Activated T-cell treated with anti-CD3 and anti-CD28 coated beads, Interleukin-2, amount 50 U/mL, for 24 hours (primary cell): Measurements from ENCODE around the gene EMX1.
"Not testable (repeated sequence)": the region's sequence is repeated elsewhere in the genome, so short reads cannot be mapped to it uniquely, and the experiment has no call there.

Experiments used
- DNase-seq: peaks from one replicate; pipeline ENCODE4 v3.0.0-alpha.2; 2020
- H3K27ac Mint-ChIP-seq: 2 replicates; pipeline ENCODE4 v1.8.0; 2020; ENCODE audit warnings: mild to moderate bottlenecking, mixed read lengths
- H3K27me3 Mint-ChIP-seq: 2 replicates; pipeline ENCODE4 v1.8.0; 2020; ENCODE audit warnings: mixed read lengths
- H3K36me3 Mint-ChIP-seq: 2 replicates; pipeline ENCODE4 v1.8.0; 2020; ENCODE audit warnings: low read depth, mixed read lengths
- H3K4me1 Mint-ChIP-seq: 2 replicates; pipeline ENCODE4 v1.8.0; 2020; ENCODE audit warnings: low read depth, mixed read lengths
- H3K4me3 Mint-ChIP-seq: 2 replicates; pipeline ENCODE4 v1.8.0; 2020; ENCODE audit warnings: mild to moderate bottlenecking, moderate library complexity, mixed read lengths
- H3K9me3 Mint-ChIP-seq: 2 replicates; pipeline ENCODE4 v1.8.0; 2020; ENCODE audit warnings: mixed read lengths

Gene EMX1

DNA sequence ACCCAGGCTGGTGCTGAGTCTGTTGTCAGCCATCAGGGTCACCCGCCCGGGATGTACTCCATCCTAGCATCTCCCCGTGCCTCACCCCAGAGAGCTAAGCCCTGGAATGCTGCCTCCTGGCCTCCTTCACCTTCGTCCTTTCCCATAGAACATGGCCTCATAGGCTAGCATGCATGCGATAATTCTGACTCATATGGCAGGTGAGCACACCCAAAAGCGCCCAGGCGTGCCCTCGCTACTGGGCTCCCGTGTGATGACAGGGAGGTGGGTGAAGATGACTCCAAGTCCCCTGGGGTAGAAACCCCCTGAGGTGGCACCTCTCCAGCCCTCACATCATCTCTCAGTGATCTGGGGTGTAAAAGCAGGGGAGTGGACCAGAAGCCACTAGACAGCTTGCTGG is 22.8 kb upstream of the EMX1 start:
- H3K9me3 Mint-ChIP-seq: no peaks in the 10 kb centered on the region
- H3K36me3 Mint-ChIP-seq: peaks cover 4% of the 10 kb centered on the region
- H3K27me3 Mint-ChIP-seq: peaks cover 75% of the 10 kb centered on the region
- no peak for DNase-seq
- no peaks in the 10 kb centered on the region for H3K4me1 Mint-ChIP-seq
- H3K27ac Mint-ChIP-seq: no peak overlapping the region
- no peak overlapping the region for H3K4me3 Mint-ChIP-seq

DNA sequence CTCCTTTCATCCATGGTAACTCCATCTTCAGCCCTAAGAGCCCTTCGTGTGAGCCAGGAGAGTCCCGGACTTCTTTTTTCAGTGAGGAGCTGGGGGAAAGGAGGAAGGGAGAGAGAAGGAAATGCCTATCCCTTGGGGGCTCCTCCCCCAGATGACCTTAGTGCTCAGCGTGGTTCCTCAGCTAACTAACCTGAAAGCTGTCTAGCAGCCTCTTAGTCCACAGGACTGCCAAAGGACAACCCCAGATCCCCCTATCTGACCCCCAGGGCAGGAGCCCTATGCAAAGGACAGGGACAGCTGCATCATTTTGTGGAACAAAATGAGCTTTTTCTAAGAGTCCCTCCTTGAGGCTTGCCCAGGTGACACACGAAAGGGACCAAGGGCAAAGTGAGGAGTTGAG is 22.2 kb upstream of the EMX1 start:
- no peaks in the 10 kb centered on the region for H3K9me3 Mint-ChIP-seq
- peaks cover 4% of the 10 kb centered on the region for H3K36me3 Mint-ChIP-seq
- no peak for DNase-seq
- H3K27me3 Mint-ChIP-seq: peaks cover 70% of the 10 kb centered on the region
- H3K4me1 Mint-ChIP-seq: no peaks in the 10 kb centered on the region
- no peak overlapping the region for H3K4me3 Mint-ChIP-seq
- no peak overlapping the region for H3K27ac Mint-ChIP-seq

GRCh38 chr2:72895759-72896281 is 21.5 kb upstream of the EMX1 start:
- no peak overlapping the region for H3K4me3 Mint-ChIP-seq

DNA sequence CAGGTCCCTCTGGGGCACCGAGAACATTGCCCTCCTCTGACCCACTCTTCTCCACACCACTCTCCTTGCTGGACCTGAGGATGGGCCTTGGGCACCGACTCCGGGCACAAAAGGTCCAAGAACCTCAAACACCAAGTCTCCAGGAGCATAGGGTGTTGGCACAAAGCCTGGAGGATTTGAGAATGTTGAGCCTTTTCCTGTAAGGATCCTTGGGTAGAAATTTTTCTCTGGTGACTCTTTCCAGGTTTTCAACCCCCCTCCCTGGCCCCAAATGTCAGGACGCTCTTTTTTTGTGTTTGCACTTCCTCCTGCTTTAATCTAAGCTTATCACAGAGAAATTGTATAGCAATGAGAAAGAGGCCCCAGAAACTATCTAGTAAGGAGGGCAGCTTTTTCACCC is 20.9 kb upstream of the EMX1 start:
- peaks cover 4% of the 10 kb centered on the region for H3K36me3 Mint-ChIP-seq
- H3K27ac Mint-ChIP-seq: no peak overlapping the region
- peaks cover 72% of the 10 kb centered on the region for H3K27me3 Mint-ChIP-seq
- no peak for DNase-seq
- H3K4me3 Mint-ChIP-seq: no peak overlapping the region
- no peaks in the 10 kb centered on the region for H3K9me3 Mint-ChIP-seq
- no peaks in the 10 kb centered on the region for H3K4me1 Mint-ChIP-seq

More at GRCh38 chr2:72895759-72896281, 21.5 kb upstream of the EMX1 start:
- H3K27me3 Mint-ChIP-seq: peaks cover 72% of the 10 kb centered on the region
- DNase-seq: no peak
- H3K4me1 Mint-ChIP-seq: no peaks in the 10 kb centered on the region
- H3K27ac Mint-ChIP-seq: no peak overlapping the region
- peaks cover 4% of the 10 kb centered on the region for H3K36me3 Mint-ChIP-seq
- H3K9me3 Mint-ChIP-seq: no peaks in the 10 kb centered on the region

DNA sequence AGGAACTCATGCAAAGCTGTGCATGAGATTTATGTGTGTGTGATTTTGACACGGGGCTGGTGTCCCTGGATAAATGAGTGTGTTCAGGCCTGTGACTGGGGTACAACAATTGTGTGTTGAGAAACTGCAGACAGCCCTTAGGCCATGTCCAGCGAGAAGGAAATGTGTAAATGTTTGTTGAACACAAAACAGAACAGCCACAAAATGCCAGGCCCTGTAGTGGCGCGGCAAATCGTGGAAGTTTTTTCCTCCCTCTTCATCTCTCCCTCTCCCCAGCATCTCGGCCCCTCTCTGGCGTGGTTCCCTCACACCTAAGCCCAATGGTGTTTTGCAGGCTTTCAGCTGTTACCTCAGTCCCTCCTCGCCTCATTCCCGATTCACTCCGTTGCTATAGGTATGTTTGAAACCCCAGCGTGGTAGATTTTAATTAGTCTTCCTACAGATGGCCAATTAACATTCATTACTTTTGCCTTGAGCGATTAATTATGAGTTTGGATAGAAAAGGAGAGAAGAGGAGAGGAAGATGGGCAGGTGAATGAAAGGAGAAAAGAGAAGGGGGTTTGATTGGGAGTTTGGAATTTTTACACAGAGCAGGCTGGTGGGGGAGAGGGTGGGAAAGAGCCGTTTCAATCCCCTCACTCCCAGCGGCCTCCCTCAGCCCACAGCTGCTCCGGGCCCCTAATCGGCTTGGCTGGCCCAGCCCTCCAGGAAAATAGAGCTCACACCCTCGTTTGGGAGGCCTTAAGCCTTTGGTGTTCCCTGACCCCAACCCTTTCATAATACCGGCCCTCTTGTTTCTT is 19.3 kb upstream of the EMX1 start:
- peaks cover 74% of the 10 kb centered on the region for H3K27me3 Mint-ChIP-seq
- no peaks in the 10 kb centered on the region for H3K9me3 Mint-ChIP-seq
- H3K27ac Mint-ChIP-seq: no peak overlapping the region
- H3K4me3 Mint-ChIP-seq: no peak overlapping the region
- no peaks in the 10 kb centered on the region for H3K36me3 Mint-ChIP-seq
- DNase-seq: no peak
- H3K4me1 Mint-ChIP-seq: no peaks in the 10 kb centered on the region

DNA sequence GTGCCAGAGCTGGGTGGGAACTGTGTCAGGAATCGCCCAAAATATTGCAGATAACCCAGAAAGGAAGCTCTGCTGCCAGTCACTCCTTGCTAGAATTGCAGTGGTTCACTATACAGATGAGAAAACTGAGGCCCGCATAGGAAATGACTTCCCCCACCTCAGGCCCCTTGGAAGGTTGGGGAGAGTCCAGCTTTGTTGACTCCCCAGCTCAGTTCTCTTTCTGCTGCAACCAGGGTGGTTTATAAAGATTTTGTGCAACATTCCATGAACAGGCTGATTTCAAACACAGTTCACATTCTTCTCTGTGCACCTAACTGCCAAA is 18.8 kb upstream of the EMX1 start:
- Mint-ChIP-seq H3K9me3 (no peaks in the 10 kb centered on the region), H3K4me3 (no peak overlapping the region), H3K27ac (no peak overlapping the region), H3K27me3 (peaks cover 73% of the 10 kb centered on the region), H3K4me1 (no peaks in the 10 kb centered on the region), H3K36me3 (no peaks in the 10 kb centered on the region)
- DNase-seq: no peak

DNA sequence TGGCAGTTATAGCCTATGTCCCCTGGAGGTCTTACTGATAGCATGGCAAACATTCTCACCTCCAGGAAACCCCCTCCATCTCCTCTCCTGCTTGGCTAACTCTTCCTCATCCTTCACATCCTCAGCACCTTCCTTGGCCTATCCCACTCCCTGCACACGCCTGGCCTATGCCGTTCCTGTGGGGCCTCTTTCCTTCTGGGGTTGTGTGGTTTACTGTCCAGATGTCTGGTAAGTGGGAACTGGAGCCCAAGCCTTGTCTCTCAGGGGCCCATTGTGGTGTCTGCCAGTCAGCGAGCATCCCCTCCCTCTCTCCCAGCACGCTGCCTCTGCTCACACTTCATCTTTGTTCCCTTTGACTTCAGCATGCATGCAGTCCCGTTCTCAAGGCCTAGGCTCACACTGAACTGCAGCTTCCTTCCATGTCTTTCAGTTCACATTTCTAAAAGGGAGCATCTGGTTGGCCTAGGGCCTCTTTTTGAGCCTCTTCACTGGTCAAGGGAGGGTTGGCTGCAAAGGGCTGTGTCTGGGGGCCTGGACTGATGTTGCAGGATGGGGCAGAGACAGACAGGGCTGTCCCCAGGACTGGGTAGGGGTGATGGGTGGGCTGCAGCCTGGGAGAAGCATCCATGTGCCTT is 17.0 kb upstream of the EMX1 start:
- Mint-ChIP-seq H3K9me3 (no peaks in the 10 kb centered on the region), H3K27ac (no peak overlapping the region), H3K27me3 (peaks cover 56% of the 10 kb centered on the region), H3K4me3 (no peak overlapping the region), H3K4me1 (no peaks in the 10 kb centered on the region), H3K36me3 (no peaks in the 10 kb centered on the region)
- DNase-seq: no peak

DNA sequence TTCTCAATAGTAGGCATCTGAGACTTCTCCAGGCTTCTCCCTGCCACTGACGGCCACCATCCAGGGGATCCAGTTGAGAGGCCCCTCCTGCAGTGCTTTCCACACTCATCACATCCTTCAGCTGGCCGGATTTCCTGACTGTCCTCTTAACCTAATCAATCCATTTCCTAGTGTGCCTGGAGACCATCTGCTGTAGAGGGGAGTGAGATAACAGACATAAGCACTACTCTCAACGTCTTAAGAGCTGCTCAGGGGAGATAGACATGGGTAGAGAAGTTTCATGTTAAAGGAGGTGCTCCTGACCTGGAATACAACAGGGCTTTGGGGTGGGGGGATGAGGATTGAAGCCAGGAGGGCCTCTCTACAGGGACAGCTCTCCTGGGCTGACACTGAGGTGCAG is 15.9 kb upstream of the EMX1 start:
- Mint-ChIP-seq H3K4me1 (no peaks in the 10 kb centered on the region), H3K36me3 (no peaks in the 10 kb centered on the region), H3K9me3 (no peaks in the 10 kb centered on the region), H3K4me3 (no peak overlapping the region), H3K27me3 (peaks cover 58% of the 10 kb centered on the region), H3K27ac (no peak overlapping the region)
- DNase-seq: no peak

GRCh38 chr2:72907369-72907768 is 9.9 kb upstream of the EMX1 start:
- H3K27ac Mint-ChIP-seq, H3K4me1 Mint-ChIP-seq, DNase-seq, H3K9me3 Mint-ChIP-seq, H3K36me3 Mint-ChIP-seq, H3K4me3 Mint-ChIP-seq: not testable (repeated sequence)
- H3K27me3 Mint-ChIP-seq: peaks cover 71% of the 10 kb centered on the region

DNA sequence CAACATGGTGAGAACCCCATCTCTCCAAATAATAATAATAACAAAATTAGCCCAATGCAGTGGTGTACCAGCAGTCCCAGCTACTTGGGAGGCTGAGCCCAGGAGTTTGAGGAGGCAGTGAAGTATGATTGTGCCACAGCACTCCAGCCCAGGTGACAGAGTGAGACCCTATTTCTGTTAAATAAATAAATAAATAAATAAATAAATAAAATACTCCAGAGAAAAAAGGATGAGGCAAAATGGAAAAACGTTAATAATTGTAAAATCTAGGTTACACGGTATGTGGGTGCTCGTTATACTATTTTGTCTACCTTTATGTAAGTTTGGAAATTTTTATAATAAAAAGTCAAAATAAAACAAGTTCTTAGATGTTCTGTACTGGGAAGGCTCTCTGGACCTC is 8.6 kb upstream of the EMX1 start:
- peaks cover 72% of the 10 kb centered on the region for H3K27me3 Mint-ChIP-seq
- H3K4me3 Mint-ChIP-seq: no peak overlapping the region
- H3K9me3 Mint-ChIP-seq: no peaks in the 10 kb centered on the region
- no peak overlapping the region for H3K27ac Mint-ChIP-seq
- no peak for DNase-seq
- no peaks in the 10 kb centered on the region for H3K36me3 Mint-ChIP-seq
- no peaks in the 10 kb centered on the region for H3K4me1 Mint-ChIP-seq

DNA sequence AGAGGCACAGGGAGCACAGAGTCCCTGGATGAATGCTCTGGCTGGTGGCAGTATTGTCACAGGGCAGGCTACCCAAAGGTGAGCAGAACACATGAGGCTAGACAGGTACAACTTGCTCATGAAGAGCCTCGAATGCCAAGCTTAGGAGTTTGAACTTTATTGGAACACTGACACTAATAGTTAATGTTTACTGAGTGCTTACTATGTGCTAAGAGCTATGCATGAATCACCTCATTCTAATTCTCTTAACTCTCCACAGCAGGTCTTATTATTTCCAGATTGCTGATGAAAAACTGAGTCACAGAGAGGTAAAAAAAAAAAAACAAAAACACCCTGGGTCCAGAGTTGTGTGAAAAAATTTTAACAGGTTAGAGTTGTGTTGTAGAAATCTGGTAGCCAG is 6.1 kb upstream of the EMX1 start:
- peaks cover 85% of the 10 kb centered on the region for H3K27me3 Mint-ChIP-seq
- H3K4me3 Mint-ChIP-seq: no peak overlapping the region
- H3K36me3 Mint-ChIP-seq: no peaks in the 10 kb centered on the region
- H3K4me1 Mint-ChIP-seq: peaks cover 13% of the 10 kb centered on the region
- no peak overlapping the region for H3K27ac Mint-ChIP-seq
- DNase-seq: no peak
- H3K9me3 Mint-ChIP-seq: no peaks in the 10 kb centered on the region

DNA sequence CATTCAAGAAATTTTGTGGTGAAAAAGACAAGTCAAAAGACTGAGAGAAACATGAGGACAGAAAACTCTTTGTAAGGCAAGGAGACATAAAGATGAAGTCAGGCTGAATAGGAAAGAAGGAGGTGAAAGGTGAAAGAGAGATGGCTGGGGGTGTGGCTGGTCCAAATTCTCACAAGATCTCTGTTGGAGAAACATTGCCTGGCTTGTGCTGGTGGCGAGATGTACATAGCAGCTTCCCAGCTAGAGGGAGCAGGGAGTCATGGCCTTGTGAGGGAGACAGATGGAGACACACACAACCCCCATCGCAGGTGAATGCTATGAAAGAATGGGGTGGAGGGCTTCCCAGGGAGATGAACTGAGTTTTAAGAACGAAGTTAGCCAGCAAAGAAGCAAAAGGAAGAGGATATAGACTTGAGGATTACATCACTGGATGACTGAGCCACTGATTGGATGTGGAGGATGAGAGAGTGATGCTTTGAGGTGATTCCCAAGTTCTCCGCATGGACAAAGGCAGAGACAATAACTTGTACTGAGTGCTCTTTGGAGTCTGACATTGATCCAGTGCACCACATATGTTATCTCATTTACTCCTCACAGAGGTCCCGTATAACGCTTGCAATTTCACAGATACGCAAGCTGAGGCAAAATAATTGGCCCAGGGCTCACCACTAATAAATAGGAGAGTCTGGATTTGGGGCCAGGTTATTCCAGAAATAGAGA is 3.7 kb upstream of the EMX1 start:
- H3K27ac Mint-ChIP-seq: no peak overlapping the region
- no peaks in the 10 kb centered on the region for H3K36me3 Mint-ChIP-seq
- no peaks in the 10 kb centered on the region for H3K9me3 Mint-ChIP-seq
- peaks cover 25% of the 10 kb centered on the region for H3K4me1 Mint-ChIP-seq
- peaks cover 83% of the 10 kb centered on the region for H3K27me3 Mint-ChIP-seq
- no peak for DNase-seq
- no peak overlapping the region for H3K4me3 Mint-ChIP-seq

- Mint-ChIP-seq H3K36me3 (no peaks in the 10 kb centered on the region), H3K27me3 (peaks cover 85% of the 10 kb centered on the region), H3K4me3 (no peak overlapping the region), H3K9me3 (no peaks in the 10 kb centered on the region), H3K4me1 (peaks cover 28% of the 10 kb centered on the region), H3K27ac (no peak overlapping the region)
- DNase-seq: no peak
Measured at GRCh38 chr2:72914206-72914559, 3.1 kb upstream of the EMX1 start.

GRCh38 chr2:72914589-72915319 is 2.6 kb upstream of the EMX1 start:
- no peaks in the 10 kb centered on the region for H3K36me3 Mint-ChIP-seq
- no peak for DNase-seq
- H3K9me3 Mint-ChIP-seq: no peaks in the 10 kb centered on the region
- no peak overlapping the region for H3K27ac Mint-ChIP-seq
- H3K4me3 Mint-ChIP-seq: no peak overlapping the region
- H3K4me1 Mint-ChIP-seq: peaks cover 34% of the 10 kb centered on the region
- peaks cover 85% of the 10 kb centered on the region for H3K27me3 Mint-ChIP-seq
